Liver (tissue), 3 donors: Measurements from ENCODE around the gene EOMES.

ENCODE experiments used
- ATF3 ChIP-seq: IDR thresholded peaks from 2 replicates; pipeline ENCODE4 v1.6.1; 2016; ENCODE audit warnings: antibody characterized with exemption
- CTCF ChIP-seq: fragments of 150-350 bp; IDR thresholded peaks from 2 replicates; pipeline ENCODE4 v1.5.1; 2017; ENCODE audit warnings: improper control_type of control experiment, low read depth, low read length; ENCODE audit not compliant: missing input control
- GABPA ChIP-seq, 2 donors: IDR thresholded peaks in 1 of 2; conservative IDR thresholded peaks in 1 of 2; 2 replicates each; pipeline ENCODE4 v1.6.1; 2016; ENCODE audit warnings: antibody characterized with exemption in 2 of 2, mild to moderate bottlenecking in 1 of 2, moderate library complexity in 1 of 2
- JUND ChIP-seq, 2 donors: IDR thresholded peaks; 2 replicates each; pipeline ENCODE4 v1.6.1; 2016; ENCODE audit warnings: antibody characterized with exemption in 2 of 2
- MAX ChIP-seq: IDR thresholded peaks from 2 replicates; pipeline ENCODE4 v1.6.1; 2016; ENCODE audit warnings: antibody characterized with exemption
- RAD21 ChIP-seq, 2 donors: IDR thresholded peaks; 2 replicates each; pipeline ENCODE4 v1.6.1; 2016; ENCODE audit warnings: antibody characterized with exemption in 2 of 2, mild to moderate bottlenecking in 2 of 2
- REST ChIP-seq: IDR thresholded peaks from 2 replicates; pipeline ENCODE4 v1.6.1; 2016; ENCODE audit warnings: antibody characterized with exemption, mild to moderate bottlenecking
- RXRA ChIP-seq, 2 donors: IDR thresholded peaks; 2 replicates each; pipeline ENCODE4 v1.6.1; 2017 to 2018; ENCODE audit warnings: antibody characterized with exemption in 2 of 2, mild to moderate bottlenecking in 1 of 2
- SP1 ChIP-seq: IDR thresholded peaks from 2 replicates; pipeline ENCODE4 v1.6.1; 2018; ENCODE audit warnings: antibody characterized with exemption, mild to moderate bottlenecking
- TAF1 ChIP-seq: conservative IDR thresholded peaks from 2 replicates; pipeline ENCODE4 v1.6.1; 2016; ENCODE audit warnings: antibody characterized with exemption, mild to moderate bottlenecking
- donor health status: healthy.
- donor health status: healthy.

GRCh38 chr3:27752926-27753325 is 30.8 kb upstream of the EOMES start:
- TF ChIP-seq CTCF, result no peak
- no peak for TF ChIP-seq MAX
- no peak for TF ChIP-seq JUND (IDR thresholded peaks at IDR 0.05)
- no peak for TF ChIP-seq GABPA (IDR thresholded peaks at IDR 0.05 in 1 of 2, conservative IDR thresholded peaks at IDR 0.05 in 1 of 2)
- TF ChIP-seq TAF1, result no peak
- TF ChIP-seq RAD21 (IDR thresholded peaks at IDR 0.05), result no peak
- TF ChIP-seq REST, result no peak
- TF ChIP-seq SP1, result no peak
- TF ChIP-seq RXRA (IDR thresholded peaks at IDR 0.05), result no peak
- TF ChIP-seq ATF3, result no peak
